IMR-90 (cell line): ENCODE data around the gene GALNT12.

Experiments used
- BHLHE40 ChIP-seq: fragments of 150-350 bp; IDR thresholded peaks from 2 replicates; pipeline ENCODE4 v1.6.1; 2016; ENCODE audit warnings: mild to moderate bottlenecking, low read depth, low read length
- CEBPB ChIP-seq: IDR thresholded peaks from 2 replicates; pipeline ENCODE4 v1.6.1; 2012; ENCODE audit warnings: low read depth, low read length, improper control_type of control experiment
- CHD1 ChIP-seq: IDR thresholded peaks from 2 replicates; pipeline ENCODE4 v1.6.1; 2012; ENCODE audit warnings: low read depth, low read length, improper control_type of control experiment
- CTCF ChIP-seq: conservative IDR thresholded peaks from 2 replicates; pipeline ENCODE4 v1.5.1; 2012; ENCODE audit warnings: mild to moderate bottlenecking, low read depth, low read length, improper control_type of control experiment
- MAZ ChIP-seq: IDR thresholded peaks from 2 replicates; pipeline ENCODE4 v1.6.1; 2012; ENCODE audit warnings: low read depth, mild to moderate bottlenecking, low read length, improper control_type of control experiment, moderate library complexity, borderline replicate concordance
- POLR2A ChIP-seq: IDR thresholded peaks from 2 replicates; pipeline ENCODE4 v1.6.1; 2012; ENCODE audit warnings: mild to moderate bottlenecking, low read depth, low read length
- RAD21 ChIP-seq: IDR thresholded peaks from 2 replicates; pipeline ENCODE4 v1.6.1; 2012; ENCODE audit warnings: low read length, improper control_type of control experiment
- SMC3 ChIP-seq: fragments of 150-350 bp; IDR thresholded peaks from 2 replicates; pipeline ENCODE4 v1.6.1; 2016; ENCODE audit warnings: low read depth, mild to moderate bottlenecking, antibody characterized with exemption, low read length, moderate library complexity
- USF2 ChIP-seq: fragments of 150-350 bp; IDR thresholded peaks from 2 replicates; pipeline ENCODE4 v1.6.1; 2017; ENCODE audit warnings: mild to moderate bottlenecking, antibody characterized with exemption, low read length, low read depth

- no peak for TF ChIP-seq POLR2A
- TF ChIP-seq CTCF: no peak
- TF ChIP-seq SMC3: no peak
- no peak for TF ChIP-seq MAZ
- TF ChIP-seq USF2: no peak
- no peak for TF ChIP-seq BHLHE40
- TF ChIP-seq RAD21: no peak
- TF ChIP-seq CHD1: no peak
- no peak for TF ChIP-seq CEBPB
Measured at GRCh38 chr9:98784831-98785806, 22.4 kb upstream of the GALNT12 start.
